Activated gamma-delta T cell (primary cell): ENCODE results near the gene PLXNA4.

Experiments used
- DNase-seq: peaks from one replicate; lab custom pipeline; 2025; lab: John Stamatoyannopoulos, UW

PLXNA4 gene

GRCh38 chr7:132562690-132563089 is 13.6 kb downstream of the PLXNA4 start:
- DNase-seq = no peak

GRCh38 chr7:132561763-132562162 is 14.5 kb downstream of the PLXNA4 start:
- DNase-seq = no peak

GRCh38 chr7:132560825-132561529 is 15.3 kb downstream of the PLXNA4 start:
- DNase-seq = no peak

DNA sequence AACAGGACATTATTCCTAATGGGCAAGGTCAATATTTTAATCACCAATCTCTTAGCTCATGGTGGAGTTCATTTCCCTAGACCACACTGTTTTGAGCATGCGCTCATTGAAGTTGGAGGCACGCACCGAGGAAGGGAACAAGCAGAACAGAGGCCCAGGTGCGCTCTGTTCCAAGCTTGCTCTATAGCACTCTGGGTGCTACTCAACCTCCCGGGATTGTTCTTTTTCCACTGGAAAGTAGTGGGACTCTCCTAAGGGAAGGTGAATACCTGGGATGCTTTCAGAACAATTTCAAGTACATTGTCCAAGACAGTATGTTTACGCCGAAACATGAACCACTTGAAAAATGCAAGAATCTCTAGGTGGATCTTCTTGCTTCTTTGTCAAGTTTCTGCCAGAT is 16.2 kb downstream of the PLXNA4 start:
- DNase-seq = no peak

GRCh38 chr7:132558815-132559214 is 17.5 kb downstream of the PLXNA4 start:
- DNase-seq = no peak

DNA sequence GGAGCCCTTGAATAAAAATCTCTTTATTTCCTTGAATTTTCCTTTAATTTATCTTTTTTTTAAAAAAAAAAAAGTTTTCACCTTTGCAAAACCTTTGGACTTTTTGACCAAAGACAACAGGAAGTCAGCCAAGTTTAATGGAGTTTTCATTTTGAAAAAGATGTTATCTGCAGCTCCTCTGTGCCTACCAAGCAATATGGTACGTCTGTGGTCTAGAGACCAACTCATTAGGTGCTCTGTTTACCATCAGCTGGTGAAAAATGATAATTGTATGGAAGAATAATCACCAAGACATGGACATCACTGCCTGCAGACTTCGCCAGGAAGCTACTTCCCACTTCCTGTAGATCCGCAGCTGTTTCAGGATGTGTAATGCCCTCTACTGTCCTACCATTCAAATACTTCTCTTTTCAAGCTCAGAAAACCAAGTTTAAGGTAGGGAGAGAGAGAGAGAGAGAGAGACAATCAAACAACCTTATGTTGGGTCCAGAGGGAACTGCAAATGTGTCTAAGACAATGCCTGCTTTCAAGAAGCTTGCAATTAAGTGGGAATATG is 18.7 kb downstream of the PLXNA4 start:
- DNase-seq = no peak

DNA sequence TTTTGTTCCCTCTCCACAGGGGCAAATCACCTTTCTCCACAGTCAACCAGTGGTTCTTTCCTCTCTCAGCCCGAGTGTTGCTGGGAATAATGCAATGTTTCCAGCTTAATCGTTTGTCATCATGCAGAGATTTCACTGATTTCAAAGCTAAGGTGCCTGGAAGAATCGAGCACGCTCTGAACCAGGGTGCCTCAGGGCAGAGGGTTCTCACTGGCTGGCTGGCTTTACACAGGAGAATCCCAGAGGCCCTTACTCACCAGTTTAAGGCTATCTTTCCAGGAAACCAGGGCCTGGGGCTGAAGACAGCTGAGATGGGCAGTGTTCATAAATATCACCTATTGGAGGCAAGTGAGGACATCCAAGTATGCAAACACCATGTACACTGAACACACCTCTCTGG is 21.8 kb downstream of the PLXNA4 start:
- no peak for DNase-seq

DNA sequence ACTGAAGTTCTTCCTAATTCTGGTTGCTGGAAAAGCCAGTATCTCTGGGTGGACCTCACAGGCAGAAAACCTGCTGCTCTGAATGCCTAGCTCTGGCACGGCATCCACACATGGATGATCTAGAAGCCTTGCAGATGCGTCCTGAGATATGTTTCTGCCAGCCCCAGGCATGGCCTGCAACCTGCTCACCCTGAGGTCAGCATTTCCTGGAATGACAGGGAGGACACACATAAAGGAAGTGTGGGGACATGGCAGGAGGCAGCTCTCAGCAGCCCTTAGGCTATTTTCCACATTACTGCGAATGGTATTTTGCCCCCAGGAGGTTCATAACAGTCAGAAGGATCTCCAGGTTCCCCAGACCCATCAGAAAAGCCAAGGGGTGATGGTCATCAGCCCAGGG is 23.2 kb downstream of the PLXNA4 start:
- DNase-seq = no peak

GRCh38 chr7:132551886-132552285 is 24.4 kb downstream of the PLXNA4 start:
- no peak for DNase-seq

DNA sequence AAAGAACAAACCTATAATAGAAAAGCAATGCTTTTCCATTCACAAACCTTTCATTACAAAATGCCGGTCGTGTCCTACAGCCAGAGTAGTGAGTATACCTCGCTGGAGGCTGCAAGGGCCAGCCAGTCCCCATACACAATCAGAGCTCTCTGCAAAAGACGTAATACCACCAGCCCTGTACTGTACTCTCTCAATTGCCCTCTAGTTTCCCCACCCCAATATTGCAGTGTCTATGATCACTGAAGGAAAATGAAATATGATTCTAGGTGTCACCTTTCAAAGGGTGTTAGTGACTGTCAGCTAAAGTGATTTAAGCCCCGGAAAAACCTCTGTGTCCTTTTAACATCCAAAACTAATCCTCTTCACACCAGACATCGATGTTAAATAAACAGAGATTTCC is 24.8 kb downstream of the PLXNA4 start:
- no peak for DNase-seq

DNA sequence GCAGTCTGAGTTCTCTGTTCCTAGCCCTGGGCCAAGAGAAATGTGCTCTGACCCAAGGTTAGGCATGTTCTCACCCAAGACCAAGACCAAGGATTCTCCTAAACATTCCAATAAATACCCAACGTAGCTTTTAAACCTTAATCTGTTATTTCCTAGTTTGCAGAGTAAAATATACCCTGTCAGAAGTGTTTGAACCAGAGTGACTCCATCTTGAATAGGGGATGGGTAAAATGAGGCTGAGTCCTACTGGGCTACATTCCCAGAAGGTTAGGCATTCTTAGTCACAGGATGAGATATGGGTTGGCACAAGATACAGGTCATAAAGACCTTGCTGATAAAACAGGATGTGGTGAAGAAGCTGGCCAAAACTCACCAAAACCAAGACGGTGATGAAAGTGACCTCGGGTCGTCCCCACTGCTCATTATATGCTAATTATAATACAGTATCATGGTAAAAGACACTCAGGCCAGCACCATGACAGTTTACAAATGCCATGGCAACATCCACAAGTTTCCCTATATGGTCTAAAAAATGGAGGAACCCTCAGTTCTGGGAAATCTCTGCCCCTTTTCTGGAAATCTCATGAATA is 27.7 kb downstream of the PLXNA4 start:
- no peak for DNase-seq

- DNase-seq = no peak
Measured at GRCh38 chr7:132547821-132548220, 28.4 kb downstream of the PLXNA4 start.

DNA sequence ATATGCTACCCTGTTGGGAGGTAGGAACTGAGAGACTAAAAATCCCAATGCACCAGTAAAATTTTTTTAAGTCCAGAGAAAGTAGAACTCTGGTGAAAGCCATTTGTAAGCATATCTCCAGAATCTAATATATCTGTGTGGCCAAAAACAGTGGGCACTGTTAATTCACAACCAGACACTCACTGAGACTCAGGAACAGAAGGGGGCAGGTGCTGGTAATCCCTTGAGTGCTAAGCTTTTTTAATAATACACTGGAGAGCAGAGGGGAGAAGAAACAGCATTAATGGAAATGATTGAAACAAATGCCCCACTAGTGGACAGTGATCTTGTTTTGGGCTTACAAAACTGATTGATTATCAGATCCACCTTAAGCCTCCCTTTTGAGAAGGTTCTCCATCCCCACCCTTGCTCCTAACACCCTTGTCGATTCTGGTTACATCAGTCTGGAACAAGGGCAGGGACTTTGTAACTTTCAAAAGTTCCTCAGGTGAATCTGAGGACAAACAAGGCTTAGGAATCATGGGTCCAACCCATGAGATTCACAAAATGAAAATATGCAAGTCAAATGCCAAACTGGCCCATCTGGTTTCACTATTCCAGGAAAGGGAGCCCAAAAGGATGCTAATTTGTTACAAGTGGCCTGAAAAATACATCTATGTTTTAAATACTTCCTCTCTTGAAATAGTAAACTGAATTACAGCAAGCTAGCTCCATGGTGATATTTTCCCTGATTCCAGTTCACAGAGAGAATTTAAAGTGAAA is 29.7 kb downstream of the PLXNA4 start:
- DNase-seq = no peak

DNA sequence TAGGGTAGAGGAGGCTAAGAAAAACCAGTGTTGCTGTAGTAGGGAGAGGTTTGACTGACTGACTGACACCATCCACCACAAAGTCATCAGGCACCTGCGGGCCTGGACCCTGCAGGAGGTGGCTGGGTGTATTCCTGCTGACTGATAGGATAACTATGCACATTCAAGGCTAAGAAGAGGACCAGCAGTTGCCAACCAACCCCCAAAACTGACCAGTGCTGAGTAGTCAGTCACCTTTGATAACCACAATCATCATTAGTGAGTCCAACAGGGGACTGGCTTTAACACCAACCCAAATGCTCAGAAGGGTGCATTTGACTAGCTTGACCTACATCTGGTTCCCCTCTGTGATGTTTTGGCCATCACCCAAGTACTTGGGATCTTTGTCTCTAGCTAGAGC is 30.5 kb downstream of the PLXNA4 start:
- DNase-seq = no peak

DNA sequence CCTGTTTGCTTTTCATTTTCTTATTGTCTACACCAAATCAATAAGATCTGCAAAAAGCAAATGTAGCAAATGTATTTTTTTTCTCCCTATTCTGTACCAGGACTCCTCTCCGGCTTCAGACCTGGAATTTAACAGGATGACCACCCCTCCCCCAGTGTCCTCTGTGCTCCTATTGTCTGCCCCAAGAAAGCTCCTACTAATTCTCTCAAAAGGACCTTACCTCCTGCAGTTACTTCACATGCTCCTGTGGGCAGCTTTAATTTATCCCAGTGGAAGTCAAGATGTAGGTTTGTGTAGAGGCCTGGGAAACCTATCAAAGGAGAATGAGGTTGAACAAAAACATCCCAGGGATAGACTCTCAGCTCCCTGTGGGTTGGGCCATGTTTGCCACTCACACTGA is 31.3 kb downstream of the PLXNA4 start:
- no peak for DNase-seq

DNA sequence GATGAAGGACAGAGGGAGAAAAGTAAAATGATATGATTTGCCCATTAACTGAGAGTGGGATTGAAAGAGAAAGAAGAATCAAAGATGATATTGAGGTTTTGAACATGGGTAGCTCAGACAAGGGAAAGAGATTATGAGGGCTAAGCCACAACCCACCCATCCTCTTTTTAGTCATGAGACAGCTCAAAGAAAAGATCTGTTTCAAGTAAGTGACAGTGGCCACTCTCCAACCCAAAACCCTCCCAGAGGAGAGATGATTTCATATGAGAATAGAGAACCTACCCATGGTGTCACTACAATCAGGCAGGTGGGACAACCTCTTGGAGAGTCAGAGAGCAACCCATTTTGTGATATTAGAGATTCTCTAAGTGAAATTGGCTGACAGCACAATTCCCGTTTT is 32.2 kb downstream of the PLXNA4 start:
- no peak for DNase-seq

DNA sequence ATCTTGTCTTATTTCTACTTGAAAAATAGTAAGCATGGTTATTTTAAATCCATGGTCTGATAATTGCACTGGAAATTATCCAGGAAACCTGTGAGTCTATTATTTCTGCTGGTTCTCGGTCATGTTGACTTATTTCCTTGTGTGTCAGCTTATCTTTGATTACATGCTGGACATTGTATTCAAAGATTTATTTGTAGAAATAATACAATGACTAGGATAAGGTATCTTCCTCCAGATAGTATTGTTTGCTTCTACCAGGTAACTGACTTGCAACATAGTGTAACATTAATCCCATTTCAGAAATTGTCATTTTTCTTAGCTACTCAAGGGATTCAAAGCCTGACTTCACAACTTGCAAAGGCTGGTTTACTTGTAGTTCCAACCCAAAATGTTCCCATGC is 33.4 kb downstream of the PLXNA4 start:
- DNase-seq = no peak

DNA sequence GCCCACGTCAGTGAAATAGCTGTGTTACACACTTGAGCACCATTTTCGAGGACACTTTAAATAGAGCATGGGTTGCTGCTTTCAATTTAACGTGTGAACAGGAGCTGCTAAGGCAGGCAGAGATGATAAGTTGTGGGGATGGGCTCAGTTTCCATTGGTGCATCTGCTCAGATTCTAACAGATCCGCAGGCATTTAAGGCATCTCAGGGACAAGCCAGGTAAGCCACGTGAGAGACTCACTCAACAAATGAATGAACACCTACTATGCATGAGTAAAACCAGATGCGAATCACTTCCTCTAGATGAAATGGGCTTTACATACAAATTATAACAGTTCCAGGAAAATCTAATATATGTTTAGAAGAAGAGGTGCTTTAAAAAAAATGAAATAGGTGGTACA is 34.6 kb downstream of the PLXNA4 start:
- DNase-seq = no peak

DNA sequence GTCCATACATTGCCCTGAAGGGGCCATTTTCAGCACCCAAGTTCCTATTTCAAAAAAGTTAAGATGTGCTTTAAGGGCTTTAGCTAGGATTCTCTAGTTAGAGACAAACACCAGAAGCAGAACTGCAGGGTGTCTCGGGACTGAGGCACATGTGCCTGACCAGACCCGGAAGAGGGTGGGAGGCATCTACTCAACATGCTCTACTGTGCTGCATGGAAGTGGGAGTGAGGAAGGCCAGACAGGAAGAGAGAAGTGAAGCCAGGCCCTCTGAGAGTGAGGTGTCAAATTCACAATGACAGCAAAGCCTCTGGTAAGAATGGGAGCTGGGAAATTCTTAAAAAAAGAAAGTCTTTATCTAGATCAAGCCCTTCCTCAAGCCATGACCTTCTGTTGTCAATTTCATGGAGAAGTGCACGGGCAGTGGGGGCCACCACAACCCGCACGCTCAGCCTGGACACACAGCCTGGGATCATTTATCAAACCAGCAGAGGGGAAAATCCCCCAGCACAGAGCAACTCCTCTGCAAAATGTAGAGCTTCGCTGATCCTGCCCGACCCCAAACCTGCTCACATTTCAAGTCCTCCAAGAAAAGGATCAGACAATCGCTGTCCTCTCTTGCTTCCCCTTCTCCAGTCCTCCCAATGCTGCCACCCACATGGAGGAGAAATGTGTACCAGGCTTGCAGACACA is 38.7 kb downstream of the PLXNA4 start:
- no peak for DNase-seq

- no peak for DNase-seq
Measured at GRCh38 chr7:132536654-132537395, 39.4 kb downstream of the PLXNA4 start.

GRCh38 chr7:132533916-132534315 is 42.4 kb downstream of the PLXNA4 start:
- DNase-seq = no peak

- no peak for DNase-seq
Measured at GRCh38 chr7:132532281-132532680, 44.0 kb downstream of the PLXNA4 start.
